ENCODE measurements around the gene ABHD8. TPM values are rescaled to one million over a fixed set of nuclear protein-coding genes. Genes with fewer than 3 reads are reported as not detected.
A peak's percentile ranks its signal among the peaks of the same experiment; 100 is the strongest.

The ABHD8 gene
- total and polyA plus RNA-seq, 2 of the 13 experiments (the other 11 are each of a cell fraction or from before 2014, with no cell fraction given) = 6.3 to 7.2 TPM

GRCh38 chr19:17266975-17267788, 36.0 kb downstream of the ABHD8 start, which contains the start of gene BABAM1 (continued):
- TF ChIP-seq AHDC1 (CRISPR knock-in tag; IDR thresholded peaks at IDR 0.05; ENCODE audit: borderline replicate concordance) (no peak), RFXANK (CRISPR knock-in tag; IDR thresholded peaks at IDR 0.05) (no peak), CAMTA2 (CRISPR knock-in tag; IDR thresholded peaks at IDR 0.05; ENCODE audit: borderline replicate concordance) (no peak), ZNF329 (CRISPR knock-in tag; IDR thresholded peaks at IDR 0.05; ENCODE audit: low read depth) (no peak), ZHX2 (IDR thresholded peaks at IDR 0.05; ENCODE audit: low read depth) (peak; percentile 88), ZHX2 (CRISPR knock-in tag; IDR thresholded peaks at IDR 0.05; ENCODE audit: borderline replicate concordance) (no peak), FOXJ3 (CRISPR knock-in tag; IDR thresholded peaks at IDR 0.05; ENCODE audit: borderline replicate concordance) (no peak), ZFX (CRISPR knock-in tag; IDR thresholded peaks at IDR 0.05; ENCODE audit: low read depth) (peak; percentile 47; the same call in 1 of the 2 replicates), SRSF9 (IDR thresholded peaks at IDR 0.05; ENCODE audit: borderline replicate concordance, insufficient read depth, low read depth, low read length, poor library complexity, severe bottlenecking) (no peak), GABPA (IDR thresholded peaks at IDR 0.05; ENCODE audit: low read depth, low read length) (peak; percentile 84), GABPA (CRISPR knock-in tag; IDR thresholded peaks at IDR 0.05; ENCODE audit: low read depth) (peak; percentile 99), ETS1 (CRISPR knock-in tag; IDR thresholded peaks at IDR 0.05) (no peak), KLF11 (CRISPR knock-in tag; IDR thresholded peaks at IDR 0.05) (peak; percentile 55; the same call in 1 of the 2 replicates)
